Neural progenitor cell (in vitro differentiated cells): ENCODE measurements around the gene SLC24A2.

Experiments used
- CTCF ChIP-seq: fragments of 200-600 bp; sonication (generic); IDR thresholded peaks from 2 replicates; pipeline ENCODE4 v1.5.1; 2017; ENCODE audit warnings: antibody characterized with exemption, mild to moderate bottlenecking
- EZH2 ChIP-seq: fragments of 200-600 bp; sonication (generic); IDR thresholded peaks from 2 replicates; pipeline ENCODE4 v1.6.1; 2017; ENCODE audit warnings: antibody characterized with exemption, mild to moderate bottlenecking, moderate library complexity
- EZH2phosphoT487 ChIP-seq: fragments of 200-600 bp; sonication (generic); IDR thresholded peaks from 2 replicates; pipeline ENCODE4 v1.6.1; 2017; ENCODE audit warnings: antibody characterized with exemption

GRCh38 chr9:19757745-19758144 is 31.1 kb downstream of the SLC24A2 start:
- no peak for TF ChIP-seq CTCF
- no peak for TF ChIP-seq EZH2
- TF ChIP-seq EZH2phosphoT487 = no peak
